Measurements from ENCODE around the gene FREM1. TPM values are rescaled to one million over a fixed set of nuclear protein-coding genes. Genes with fewer than 3 reads are reported as not detected.

The FREM1 gene
- total RNA-seq, 4 donors from 2014 or later: 2.2 to 12.7 (median 5.7) TPM

DNA sequence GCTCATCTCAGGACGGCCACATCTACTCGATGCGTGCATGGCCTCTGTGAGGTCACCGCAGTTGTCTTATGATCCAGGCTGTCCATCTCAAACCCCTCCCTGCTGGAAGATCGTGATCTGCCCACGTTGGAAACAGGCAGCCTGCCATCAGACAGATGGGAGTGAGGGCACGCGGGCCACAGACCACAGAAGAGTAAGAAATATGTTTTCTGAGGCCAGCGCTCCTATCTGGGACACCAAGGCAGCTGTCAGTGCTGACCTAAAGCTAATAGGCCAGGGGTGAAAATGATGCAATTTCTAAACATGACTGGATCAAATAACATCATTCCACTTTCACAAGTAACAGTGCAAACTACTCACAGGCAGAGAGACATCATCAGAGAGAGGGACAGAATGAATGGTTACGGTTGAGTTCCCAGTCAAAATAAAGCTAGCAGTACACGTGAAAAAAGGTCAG is 130.6 kb downstream of the FREM1 start:
- H3K4me3 ChIP-seq: no peak overlapping the region
- no peak for DNase-seq
- TF ChIP-seq EP300 (IDR thresholded peaks at IDR 0.05; ENCODE audit: low read depth) (no peak), POLR2A (IDR thresholded peaks at IDR 0.05) (no peak), POLR2AphosphoS5 (IDR thresholded peaks at IDR 0.05) (no peak)
- TF ChIP-seq, protein P1, sequence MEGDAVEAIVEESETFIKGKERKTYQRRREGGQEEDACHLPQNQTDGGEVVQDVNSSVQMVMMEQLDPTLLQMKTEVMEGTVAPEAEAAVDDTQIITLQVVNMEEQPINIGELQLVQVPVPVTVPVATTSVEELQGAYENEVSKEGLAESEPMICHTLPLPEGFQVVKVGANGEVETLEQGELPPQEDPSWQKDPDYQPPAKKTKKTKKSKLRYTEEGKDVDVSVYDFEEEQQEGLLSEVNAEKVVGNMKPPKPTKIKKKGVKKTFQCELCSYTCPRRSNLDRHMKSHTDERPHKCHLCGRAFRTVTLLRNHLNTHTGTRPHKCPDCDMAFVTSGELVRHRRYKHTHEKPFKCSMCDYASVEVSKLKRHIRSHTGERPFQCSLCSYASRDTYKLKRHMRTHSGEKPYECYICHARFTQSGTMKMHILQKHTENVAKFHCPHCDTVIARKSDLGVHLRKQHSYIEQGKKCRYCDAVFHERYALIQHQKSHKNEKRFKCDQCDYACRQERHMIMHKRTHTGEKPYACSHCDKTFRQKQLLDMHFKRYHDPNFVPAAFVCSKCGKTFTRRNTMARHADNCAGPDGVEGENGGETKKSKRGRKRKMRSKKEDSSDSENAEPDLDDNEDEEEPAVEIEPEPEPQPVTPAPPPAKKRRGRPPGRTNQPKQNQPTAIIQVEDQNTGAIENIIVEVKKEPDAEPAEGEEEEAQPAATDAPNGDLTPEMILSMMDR (IDR thresholded peaks at IDR 0.05): no peak
- H3K9me3 ChIP-seq: no peaks in the 10 kb centered on the region
- intact Hi-C loops (cut with DNase I; ENCODE audit: low total_unique reads): no loop called here
- H3K27me3 ChIP-seq: no peaks in the 10 kb centered on the region
- 65 to 89% methylated on average over 2 to 11 of the region's 11 CpGs for WGBS, 2 donors (ENCODE audit: low coverage in 1 of 2)
- no peaks in the 10 kb centered on the region for H3K4me1 ChIP-seq
- no peaks in the 10 kb centered on the region for H3K36me3 ChIP-seq
- in situ Hi-C loops (cut with MboI; ENCODE audit: low pct_ligation_motif_present in 1 of 4, low pct_unique_long_range_greater_than_20kb in 1 of 4, low sequenced_read_pairs in 3 of 4): loop anchor here in 2 of 4 donors (10.0 kb wide), 1 partner anchor 165 kb away; no protein-coding TSS in a partner anchor
- H3K27ac ChIP-seq: no peak overlapping the region

DNA sequence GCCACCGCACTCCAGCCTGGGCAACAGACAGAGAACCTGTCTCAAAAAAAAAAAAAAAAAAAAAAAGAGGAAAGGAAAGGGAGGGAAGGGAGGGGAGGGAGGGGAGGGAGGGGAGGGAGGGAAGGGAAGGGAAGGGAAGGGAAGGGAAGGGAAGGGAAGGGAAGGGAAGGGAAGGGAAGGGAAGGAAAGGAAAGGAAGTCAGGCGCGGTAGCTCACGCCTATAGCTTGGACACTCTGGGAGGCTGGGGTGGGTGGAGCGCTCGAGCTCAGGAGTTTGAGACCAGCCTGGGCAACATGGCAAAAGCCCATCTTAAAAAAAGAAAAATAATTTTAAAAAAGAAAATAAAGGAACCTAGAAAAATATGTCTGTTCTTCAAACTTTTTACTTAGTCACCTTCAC is 131.7 kb downstream of the FREM1 start:
- Histone ChIP-seq H3K27me3 (no peaks in the 10 kb centered on the region), H3K4me3 (no peak overlapping the region), H3K4me1 (no peaks in the 10 kb centered on the region), H3K9me3 (no peaks in the 10 kb centered on the region), H3K27ac (no peak overlapping the region), H3K36me3 (no peaks in the 10 kb centered on the region)
- no peak for DNase-seq
- intact Hi-C loops (cut with DNase I; ENCODE audit: low total_unique reads) (no loop called here), in situ Hi-C loops (cut with MboI; ENCODE audit: low pct_ligation_motif_present in 1 of 4, low pct_unique_long_range_greater_than_20kb in 1 of 4, low sequenced_read_pairs in 3 of 4) (loop anchor here in 2 of 4 donors (10.0 kb wide), 1 partner anchor 164 kb away; no protein-coding TSS in a partner anchor)
- WGBS, 2 donors (ENCODE audit: low coverage in 1 of 2): 92 to 94% methylated on average over 2 to 6 of the region's 6 CpGs
- TF ChIP-seq EP300 (IDR thresholded peaks at IDR 0.05; ENCODE audit: low read depth): no peak
- no peak for TF ChIP-seq POLR2AphosphoS5 (IDR thresholded peaks at IDR 0.05)
- TF ChIP-seq, protein P1 (IDR thresholded peaks at IDR 0.05): no peak
- TF ChIP-seq POLR2A (IDR thresholded peaks at IDR 0.05): no peak

DNA sequence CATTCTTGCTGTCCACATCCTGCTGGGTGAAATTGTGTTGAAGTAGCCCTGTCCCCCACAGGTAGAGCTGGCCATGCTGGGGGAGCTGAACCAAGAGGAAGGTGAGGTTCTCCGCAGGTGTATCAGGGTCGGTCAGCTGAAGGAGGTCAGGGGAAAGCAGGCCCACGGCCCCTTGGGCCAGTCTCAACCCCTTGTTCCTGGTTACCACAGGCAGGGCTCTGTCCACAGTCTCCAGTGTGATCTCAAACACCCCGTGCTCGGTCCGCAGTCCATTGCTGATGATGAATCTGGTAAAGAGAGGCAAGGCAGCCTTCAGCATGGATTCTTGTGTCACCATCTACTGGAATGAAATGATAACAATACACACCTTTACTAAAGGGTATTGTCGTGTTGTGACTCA is 134.3 kb downstream of the FREM1 start:
- in situ Hi-C loops (cut with MboI; ENCODE audit: low pct_ligation_motif_present in 1 of 4, low pct_unique_long_range_greater_than_20kb in 1 of 4, low sequenced_read_pairs in 3 of 4): loop anchor here in 2 of 4 donors (10.0 kb wide), 1 partner anchor 161 kb away; no protein-coding TSS in a partner anchor
- no peaks in the 10 kb centered on the region for H3K4me1 ChIP-seq
- intact Hi-C loops (cut with DNase I; ENCODE audit: low total_unique reads): no loop called here
- H3K27ac ChIP-seq: no peak overlapping the region
- 76 to 95% methylated on average over 4 to 7 of the region's 7 CpGs for WGBS, 2 donors (ENCODE audit: low coverage in 1 of 2)
- TF ChIP-seq POLR2A (IDR thresholded peaks at IDR 0.05): no peak
- TF ChIP-seq EP300 (IDR thresholded peaks at IDR 0.05; ENCODE audit: low read depth): no peak
- TF ChIP-seq POLR2AphosphoS5 (IDR thresholded peaks at IDR 0.05): no peak
- TF ChIP-seq, protein P1 (IDR thresholded peaks at IDR 0.05): no peak
- DNase-seq: no peak
- H3K27me3 ChIP-seq: no peaks in the 10 kb centered on the region
- H3K36me3 ChIP-seq: no peaks in the 10 kb centered on the region
- no peak overlapping the region for H3K4me3 ChIP-seq
- no peaks in the 10 kb centered on the region for H3K9me3 ChIP-seq

DNA sequence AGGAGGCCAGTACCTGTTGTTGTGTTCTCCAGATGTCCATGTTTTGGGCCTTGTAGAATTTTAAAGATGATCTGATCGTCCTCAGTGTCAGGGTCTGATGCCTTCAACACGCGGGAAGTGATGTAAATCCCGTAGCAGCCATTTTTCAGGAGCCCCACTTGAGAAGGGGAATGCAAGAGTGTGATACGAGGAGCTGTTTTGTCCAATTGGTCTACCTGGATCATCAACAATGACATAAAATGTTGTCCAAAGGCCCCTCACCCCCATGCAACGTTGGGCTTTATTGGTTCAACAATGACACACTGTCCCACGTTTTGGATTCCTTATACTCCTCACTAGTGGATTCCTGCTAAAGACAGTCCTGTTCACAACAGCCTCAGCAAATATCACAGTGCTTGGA is 139.6 kb downstream of the FREM1 start:
- in situ Hi-C loops (cut with MboI; ENCODE audit: low pct_ligation_motif_present in 1 of 4, low pct_unique_long_range_greater_than_20kb in 1 of 4, low sequenced_read_pairs in 3 of 4): loop anchor here in 3 of 4 donors (10.0 to 25.0 kb wide), 3 partner anchors 156 to 367 kb away; no protein-coding TSS in a partner anchor
- H3K9me3 ChIP-seq: no peaks in the 10 kb centered on the region
- H3K27me3 ChIP-seq: no peaks in the 10 kb centered on the region
- peaks cover 0 to 4% (median 0%) of the 10 kb centered on the region in 4 donors for H3K4me1 ChIP-seq
- TF ChIP-seq EP300 (IDR thresholded peaks at IDR 0.05; ENCODE audit: low read depth): no peak
- TF ChIP-seq POLR2A (IDR thresholded peaks at IDR 0.05): no peak
- TF ChIP-seq, protein P1 (IDR thresholded peaks at IDR 0.05): no peak
- TF ChIP-seq POLR2AphosphoS5 (IDR thresholded peaks at IDR 0.05): no peak
- 75 to 80% methylated on average over 1 to 7 of the region's 7 CpGs for WGBS, 2 donors (ENCODE audit: low coverage in 1 of 2)
- DNase-seq: no peak
- intact Hi-C loops (cut with DNase I; ENCODE audit: low total_unique reads): no loop called here
- no peak overlapping the region for H3K4me3 ChIP-seq
- no peaks in the 10 kb centered on the region for H3K36me3 ChIP-seq
- no peak overlapping the region for H3K27ac ChIP-seq
